Measurements from ENCODE around the gene SH2D1B.

GRCh38 chr1:162404550-162405160 is 7.3 kb downstream of the SH2D1B start:
- TF ChIP-seq CTCF (conservative IDR thresholded peaks at IDR 0.05; ENCODE audit: low read depth, low read length) (no peak), EZH2 (IDR thresholded peaks at IDR 0.05; ENCODE audit: low read length, unreplicated experiment) (no peak), EZH2phosphoT487 (IDR thresholded peaks at IDR 0.05; ENCODE audit: borderline replicate concordance, low read length) (no peak)
